ENCODE data around the gene SLC38A3.

DNA sequence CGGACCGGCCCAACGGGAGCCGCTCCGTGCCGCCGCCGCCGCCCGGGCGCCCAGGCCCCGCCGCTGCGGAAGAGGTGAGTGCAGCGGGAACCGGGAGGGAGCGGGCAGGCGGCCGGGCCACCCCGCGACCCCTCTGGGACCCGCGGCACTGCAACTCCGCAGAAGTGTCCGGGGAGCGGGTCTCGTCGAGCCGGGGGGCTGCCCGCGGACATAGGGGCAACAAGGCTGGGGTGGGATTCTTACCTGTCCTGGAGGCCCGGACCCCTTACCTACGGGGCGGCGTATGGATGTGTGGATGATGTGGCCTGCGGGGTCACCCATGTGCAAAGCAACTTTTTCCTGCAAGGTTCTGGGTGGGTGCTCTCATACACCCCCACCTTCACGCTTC lies 49.6 kb upstream of the SLC38A3 start:
- TF ChIP-seq, protein P1, sequence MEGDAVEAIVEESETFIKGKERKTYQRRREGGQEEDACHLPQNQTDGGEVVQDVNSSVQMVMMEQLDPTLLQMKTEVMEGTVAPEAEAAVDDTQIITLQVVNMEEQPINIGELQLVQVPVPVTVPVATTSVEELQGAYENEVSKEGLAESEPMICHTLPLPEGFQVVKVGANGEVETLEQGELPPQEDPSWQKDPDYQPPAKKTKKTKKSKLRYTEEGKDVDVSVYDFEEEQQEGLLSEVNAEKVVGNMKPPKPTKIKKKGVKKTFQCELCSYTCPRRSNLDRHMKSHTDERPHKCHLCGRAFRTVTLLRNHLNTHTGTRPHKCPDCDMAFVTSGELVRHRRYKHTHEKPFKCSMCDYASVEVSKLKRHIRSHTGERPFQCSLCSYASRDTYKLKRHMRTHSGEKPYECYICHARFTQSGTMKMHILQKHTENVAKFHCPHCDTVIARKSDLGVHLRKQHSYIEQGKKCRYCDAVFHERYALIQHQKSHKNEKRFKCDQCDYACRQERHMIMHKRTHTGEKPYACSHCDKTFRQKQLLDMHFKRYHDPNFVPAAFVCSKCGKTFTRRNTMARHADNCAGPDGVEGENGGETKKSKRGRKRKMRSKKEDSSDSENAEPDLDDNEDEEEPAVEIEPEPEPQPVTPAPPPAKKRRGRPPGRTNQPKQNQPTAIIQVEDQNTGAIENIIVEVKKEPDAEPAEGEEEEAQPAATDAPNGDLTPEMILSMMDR (IDR thresholded peaks at IDR 0.05) = no peak
- TF ChIP-seq POLR2A (IDR thresholded peaks at IDR 0.05) = no peak
